Transverse colon (tissue), 4 donors: ENCODE data around the gene SLC6A9. TPM values are rescaled to one million over a fixed set of nuclear protein-coding genes. Genes with fewer than 3 reads are reported as not detected.

ENCODE experiments used
- DNase-seq: peaks from one replicate; pipeline ENCODE4 v3.0.0-alpha.2; 2019
- H3K27ac ChIP-seq, 4 donors: fragments of 200-600 bp; sonication (generic); 2 replicates each; pipeline ENCODE4 v1.5.1; 2016 to 2018; ENCODE audit warnings: inconsistent platforms in 4 of 4
- H3K27me3 ChIP-seq: fragments of 200-600 bp; sonication (generic); 2 replicates; pipeline ENCODE4 v1.5.1; 2017; ENCODE audit warnings: inconsistent platforms
- H3K36me3 ChIP-seq, 4 donors: fragments of 200-600 bp; sonication (generic); 2 replicates each; pipeline ENCODE4 v1.5.1; 2017 to 2019; ENCODE audit warnings: inconsistent platforms in 4 of 4
- H3K4me1 ChIP-seq, 4 donors: fragments of 200-600 bp; sonication (generic); 2 replicates each; pipeline ENCODE4 v1.5.1; 2017 to 2020; ENCODE audit warnings: inconsistent platforms in 4 of 4
- H3K4me3 ChIP-seq, 4 donors: fragments of 200-600 bp; sonication (generic); 1 replicate in 1 of 4; 2 replicates in 3 of 4; pipeline versions ENCODE4 v1.5.1 to v1.6.1; 2017 to 2019; ENCODE audit warnings: inconsistent platforms in 4 of 4
- H3K9me3 ChIP-seq, 2 donors: fragments of 200-600 bp; sonication (generic); 2 replicates each; pipeline ENCODE4 v1.5.1; 2017 to 2019; ENCODE audit warnings: inconsistent platforms in 2 of 2
- CTCF ChIP-seq, 5 experiments: fragments of 200-600 bp in 3 of 5; fragments of 450-650 bp in 2 of 5; sonication (generic) in 3 of 5; IDR thresholded peaks; 1 replicate in 2 of 5; 2 replicates in 3 of 5; pipeline ENCODE4 v1.5.1; 2016 to 2017; ENCODE audit warnings: antibody characterized with exemption in 5 of 5, inconsistent platforms in 3 of 5, mild to moderate bottlenecking in 2 of 5, moderate library complexity in 1 of 5
- EP300 ChIP-seq: sonication (generic); formaldehyde crosslinking; IDR thresholded peaks from one replicate; pipeline ENCODE4 v1.6.1; 2017; ENCODE audit warnings: antibody characterized with exemption, low read depth
- POLR2A ChIP-seq: fragments of 450-650 bp; IDR thresholded peaks from one replicate; pipeline ENCODE4 v1.6.1; 2016; ENCODE audit warnings: antibody characterized with exemption, mild to moderate bottlenecking, moderate library complexity
- POLR2AphosphoS5 ChIP-seq, 3 donors: sonication (generic); formaldehyde crosslinking; IDR thresholded peaks; one replicate each; pipeline ENCODE4 v1.6.1; 2016; ENCODE audit warnings: antibody characterized with exemption in 3 of 3
- WGBS, 2 donors: methylation state at CpG; one replicate each; pipeline ENCODE4 v1.1.5; 2018; ENCODE audit warnings: low coverage in 1 of 2; 5-methylcytosine and 5-hydroxymethylcytosine counted together
- in situ Hi-C, 4 donors: fragments of 200-750 bp; cut with MboI; loops; one replicate each; pipeline versions ENCODE4 v1.15.0 to v1.15.1; 2017; ENCODE audit warnings: low sequenced_read_pairs in 3 of 4, low pct_ligation_motif_present in 1 of 4, low pct_unique_long_range_greater_than_20kb in 1 of 4
- intact Hi-C: fragments of 100-400 bp; cut with DNase I; formaldehyde crosslinking; loops from one replicate; pipeline ENCODE4 v1.15.1; 2023; ENCODE audit warnings: low total_unique reads
- total RNA-seq, 4 donors: library from RNA; depleted of rRNA; stranded (reverse); fragments of >200 nt; gene quantifications; one replicate each; pipeline ENCODE4 v1.1.0, GENCODE V29; 2016

The SLC6A9 gene
- total RNA-seq, 4 donors from 2014 or later: 22.4 to 31.8 (median 29.5) TPM

GRCh38 chr1:44071461-44071860, 40.2 kb upstream of the SLC6A9 start:
- H3K27me3 ChIP-seq: no peaks in the 10 kb centered on the region
- no peaks in the 10 kb centered on the region for H3K9me3 ChIP-seq
- no peak for TF ChIP-seq POLR2AphosphoS5 (IDR thresholded peaks at IDR 0.05)
- TF ChIP-seq CTCF (IDR thresholded peaks at IDR 0.05): no peak
- TF ChIP-seq POLR2A: no peak
- TF ChIP-seq EP300: no peak
- in situ Hi-C loops (no loop called here), intact Hi-C loops (no loop called here)
- no peak overlapping the region for H3K4me3 ChIP-seq
- WGBS, 2 donors: 70% methylated on average over 3 of the region's 3 CpGs; no CpG with 5 or more reads in 1 of the 2 donors
- no peaks in the 10 kb centered on the region for H3K4me1 ChIP-seq
- no peak for DNase-seq
- no peaks in the 10 kb centered on the region for H3K36me3 ChIP-seq
- no peak overlapping the region for H3K27ac ChIP-seq

- Histone ChIP-seq H3K36me3 (no peaks in the 10 kb centered on the region), H3K27ac (no peak overlapping the region), H3K9me3 (no peaks in the 10 kb centered on the region), H3K27me3 (no peaks in the 10 kb centered on the region), H3K4me1 (no peaks in the 10 kb centered on the region), H3K4me3 (no peak overlapping the region)
- in situ Hi-C loops: no loop called here
- 63% methylated on average over 2 of the region's 2 CpGs; no CpG with 5 or more reads in 1 of the 2 donors for WGBS, 2 donors
- no peak for TF ChIP-seq CTCF (IDR thresholded peaks at IDR 0.05)
- no peak for DNase-seq
- intact Hi-C loops: no loop called here
Observed at GRCh38 chr1:44068442-44068921, 37.2 kb upstream of the SLC6A9 start.

GRCh38 chr1:44067266-44068250, 36.3 kb upstream of the SLC6A9 start:
- H3K4me1 ChIP-seq: no peaks in the 10 kb centered on the region
- H3K4me3 ChIP-seq: no peak overlapping the region
- no peak overlapping the region for H3K27ac ChIP-seq
- no peaks in the 10 kb centered on the region for H3K9me3 ChIP-seq
- WGBS, 2 donors: 67 to 69% methylated on average over 2 to 6 of the region's 6 CpGs
- in situ Hi-C loops (no loop called here), intact Hi-C loops (no loop called here)
- no peak for DNase-seq
- TF ChIP-seq POLR2A (no peak), EP300 (no peak), CTCF (IDR thresholded peaks at IDR 0.05) (no peak), POLR2AphosphoS5 (IDR thresholded peaks at IDR 0.05) (no peak)
- H3K36me3 ChIP-seq: no peaks in the 10 kb centered on the region
- H3K27me3 ChIP-seq: no peaks in the 10 kb centered on the region

GRCh38 chr1:44062656-44063179, 31.5 kb upstream of the SLC6A9 start:
- Histone ChIP-seq H3K9me3 (no peaks in the 10 kb centered on the region), H3K4me1 (peaks cover 0 to 15% (median 11%) of the 10 kb centered on the region in 4 donors), H3K4me3 (no peak overlapping the region), H3K36me3 (no peaks in the 10 kb centered on the region), H3K27ac (no peak overlapping the region), H3K27me3 (no peaks in the 10 kb centered on the region)
- no peak for DNase-seq
- in situ Hi-C loops: no loop called here
- TF ChIP-seq POLR2AphosphoS5 (IDR thresholded peaks at IDR 0.05) (no peak), EP300 (no peak), POLR2A (no peak), CTCF (IDR thresholded peaks at IDR 0.05) (no peak)
- WGBS, 2 donors: 67 to 82% methylated on average over 5 of the region's 5 CpGs
- intact Hi-C loops: no loop called here
